Measurements from ENCODE around the gene ABLIM2. TPM values are rescaled to one million over a fixed set of nuclear protein-coding genes. Genes with fewer than 3 reads are reported as not detected.

The ABLIM2 gene
- total RNA-seq, 1 experiment from 2014 or later = under 0.01 TPM

DNA sequence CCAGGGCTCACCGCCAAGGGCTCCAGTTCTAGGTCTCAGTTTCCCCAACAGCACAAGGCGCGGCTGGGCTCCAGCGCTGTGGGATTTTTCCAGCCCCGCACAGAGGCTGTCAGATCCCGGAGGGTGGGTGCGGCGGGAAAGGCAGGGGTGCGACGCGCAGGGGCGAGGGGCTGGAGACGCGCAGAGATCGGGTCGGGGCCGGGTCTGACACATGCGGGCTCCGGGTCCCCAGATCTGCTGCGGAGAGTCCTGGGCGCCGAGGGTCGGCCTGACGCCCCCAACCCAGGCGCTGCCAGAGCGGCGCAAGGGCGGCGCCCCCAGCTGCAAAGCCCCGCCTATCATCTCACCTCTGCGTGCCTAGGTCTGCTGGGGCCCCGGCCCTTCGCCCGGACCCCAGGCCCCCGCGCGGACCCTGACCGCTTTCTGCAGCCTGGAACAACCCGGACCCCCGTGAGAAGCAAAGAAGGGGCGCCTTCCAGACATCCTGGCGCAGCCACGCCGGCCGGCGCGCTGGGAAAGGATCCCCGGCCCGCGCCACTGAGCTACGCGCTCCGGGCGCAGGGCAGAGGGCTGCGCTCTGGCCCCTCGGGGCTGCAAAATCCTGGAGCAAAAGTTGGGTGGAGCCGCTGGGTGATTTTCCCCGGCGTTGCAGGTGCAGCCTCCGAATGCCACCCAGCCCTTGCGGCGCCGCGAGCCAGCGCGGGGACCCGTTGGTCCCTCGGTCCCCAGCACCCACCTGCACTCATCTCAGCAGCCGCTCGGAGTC lies 486 bp downstream of the ABLIM2 start:
- no peak for DNase-seq (ENCODE audit: low read depth)

DNA sequence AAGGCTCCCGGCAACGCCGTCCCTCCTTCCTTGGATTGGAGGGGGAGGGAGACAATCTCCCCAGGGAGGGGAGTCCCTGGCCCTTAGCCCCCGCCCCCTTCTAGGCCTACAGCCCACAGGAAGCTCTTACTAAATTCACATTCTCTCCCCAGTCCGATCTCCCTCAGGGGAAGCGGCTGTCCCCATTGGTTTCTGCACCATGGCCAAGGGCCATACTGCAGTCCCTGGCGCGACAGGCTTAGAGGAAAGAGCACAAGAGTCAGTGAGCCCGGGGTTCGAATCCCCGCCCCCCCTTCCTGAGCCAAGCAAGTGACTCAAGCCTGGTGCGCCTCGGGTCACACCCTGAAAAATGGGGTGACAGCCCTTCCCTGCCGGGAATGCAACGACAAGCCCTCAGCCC lies 1.1 kb downstream of the ABLIM2 start:
- DNase-seq (ENCODE audit: low read depth) = peak; percentile 14

- no peak for DNase-seq (ENCODE audit: low read depth)
Observed at GRCh38 chr4:8156617-8157016, 2.0 kb downstream of the ABLIM2 start.

DNA sequence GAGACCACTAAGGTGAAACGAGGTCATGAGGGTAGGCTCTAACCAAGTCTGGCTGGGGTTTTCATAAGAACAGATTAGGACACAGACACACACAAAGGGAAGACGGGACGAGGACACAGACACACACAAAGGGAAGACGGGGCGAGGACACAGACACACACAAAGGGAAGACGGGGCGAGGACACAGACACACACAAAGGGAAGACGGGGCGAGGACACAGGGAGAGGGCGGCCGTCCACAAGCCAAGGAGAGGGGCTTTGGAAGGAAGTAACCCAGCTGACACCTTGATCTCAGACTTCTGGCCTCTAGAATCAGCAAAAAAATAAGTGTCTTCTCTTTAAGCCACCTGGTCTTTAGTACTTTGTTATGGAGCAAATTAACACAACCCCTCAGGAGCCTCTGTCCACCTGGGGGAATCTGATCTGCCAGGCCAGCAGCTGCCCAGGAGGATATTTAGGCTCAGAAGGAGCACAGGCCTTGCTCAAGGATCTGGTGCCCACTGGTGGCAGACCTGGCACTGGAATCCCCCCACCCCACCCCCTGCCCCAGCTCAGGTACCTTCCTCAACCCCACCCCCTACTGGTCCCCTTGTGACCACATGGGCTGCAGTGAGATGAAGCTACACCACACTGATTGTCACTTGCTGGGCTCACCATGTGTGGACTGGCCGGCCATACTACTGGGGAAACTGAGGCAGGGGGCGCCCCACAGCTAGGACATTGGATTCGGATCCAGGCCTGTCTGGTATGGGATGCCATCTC lies 2.8 kb downstream of the ABLIM2 start:
- no peak for DNase-seq (ENCODE audit: low read depth)

- DNase-seq (ENCODE audit: low read depth) = no peak
Observed at GRCh38 chr4:8155048-8155447, 3.6 kb downstream of the ABLIM2 start.

GRCh38 chr4:8153441-8153840 lies 5.2 kb downstream of the ABLIM2 start:
- DNase-seq (ENCODE audit: low read depth) = no peak

GRCh38 chr4:8152865-8153257 lies 5.8 kb downstream of the ABLIM2 start:
- DNase-seq (ENCODE audit: low read depth) = peak; percentile 14

- no peak for DNase-seq (ENCODE audit: low read depth)
Observed at GRCh38 chr4:8152090-8152864, 6.3 kb downstream of the ABLIM2 start.

GRCh38 chr4:8151165-8151650 lies 7.4 kb downstream of the ABLIM2 start:
- DNase-seq (ENCODE audit: low read depth) = no peak

- no peak for DNase-seq (ENCODE audit: low read depth)
Observed at GRCh38 chr4:8150152-8151090, 8.2 kb downstream of the ABLIM2 start.

DNA sequence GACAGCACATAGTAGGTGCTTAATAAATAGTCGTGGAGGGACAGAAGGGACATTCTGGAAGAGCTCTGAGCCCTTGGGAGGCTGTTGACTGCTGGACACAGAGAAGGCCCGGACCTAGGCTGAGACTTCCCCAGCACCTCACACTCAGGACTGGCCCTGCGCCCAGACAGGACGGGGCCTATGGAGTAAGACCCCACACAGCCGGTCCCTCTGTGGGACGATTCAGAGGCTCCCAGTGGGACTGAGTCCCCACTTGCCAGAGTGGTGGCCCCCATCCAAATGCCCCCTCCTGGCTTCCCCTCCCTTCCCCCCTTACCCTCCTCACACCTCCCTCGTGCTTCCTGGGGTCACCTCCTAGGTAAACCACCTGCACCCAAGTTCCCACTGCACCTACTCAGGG lies 8.9 kb downstream of the ABLIM2 start:
- DNase-seq (ENCODE audit: low read depth) = no peak

DNA sequence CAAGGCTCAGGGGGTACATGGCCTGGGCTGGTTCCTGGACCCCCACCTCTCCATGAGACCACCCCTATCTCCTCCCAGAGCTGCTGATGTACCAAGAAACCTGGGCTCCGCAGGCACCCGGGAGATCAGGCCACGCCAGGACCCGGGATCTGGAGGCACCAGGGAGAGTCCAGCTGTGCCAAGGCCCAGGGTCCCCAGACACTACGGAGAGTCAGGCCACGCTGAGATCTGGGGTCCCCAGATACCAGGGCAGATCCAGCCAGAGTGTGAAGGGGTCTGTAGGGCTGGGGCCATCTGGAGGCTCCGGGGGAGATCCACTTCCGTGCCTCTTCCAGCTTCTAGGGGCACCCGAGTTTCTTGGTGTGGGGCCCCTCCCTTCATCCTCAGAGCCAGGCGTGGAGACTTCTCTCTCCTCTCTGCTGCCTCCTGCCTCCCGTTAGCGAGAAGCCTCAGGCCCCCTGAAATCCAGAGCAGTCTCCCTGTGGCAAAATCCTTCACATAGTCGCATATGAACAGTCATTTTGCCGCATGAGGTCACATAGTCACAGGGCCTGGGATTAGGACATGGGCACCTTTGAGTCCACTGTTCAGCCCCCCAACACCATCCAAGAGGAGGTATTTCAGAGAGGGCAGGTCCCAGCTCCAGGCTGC lies 9.7 kb downstream of the ABLIM2 start:
- no peak for DNase-seq (ENCODE audit: low read depth)

GRCh38 chr4:8148159-8148558 lies 10.5 kb downstream of the ABLIM2 start:
- no peak for DNase-seq (ENCODE audit: low read depth)

DNA sequence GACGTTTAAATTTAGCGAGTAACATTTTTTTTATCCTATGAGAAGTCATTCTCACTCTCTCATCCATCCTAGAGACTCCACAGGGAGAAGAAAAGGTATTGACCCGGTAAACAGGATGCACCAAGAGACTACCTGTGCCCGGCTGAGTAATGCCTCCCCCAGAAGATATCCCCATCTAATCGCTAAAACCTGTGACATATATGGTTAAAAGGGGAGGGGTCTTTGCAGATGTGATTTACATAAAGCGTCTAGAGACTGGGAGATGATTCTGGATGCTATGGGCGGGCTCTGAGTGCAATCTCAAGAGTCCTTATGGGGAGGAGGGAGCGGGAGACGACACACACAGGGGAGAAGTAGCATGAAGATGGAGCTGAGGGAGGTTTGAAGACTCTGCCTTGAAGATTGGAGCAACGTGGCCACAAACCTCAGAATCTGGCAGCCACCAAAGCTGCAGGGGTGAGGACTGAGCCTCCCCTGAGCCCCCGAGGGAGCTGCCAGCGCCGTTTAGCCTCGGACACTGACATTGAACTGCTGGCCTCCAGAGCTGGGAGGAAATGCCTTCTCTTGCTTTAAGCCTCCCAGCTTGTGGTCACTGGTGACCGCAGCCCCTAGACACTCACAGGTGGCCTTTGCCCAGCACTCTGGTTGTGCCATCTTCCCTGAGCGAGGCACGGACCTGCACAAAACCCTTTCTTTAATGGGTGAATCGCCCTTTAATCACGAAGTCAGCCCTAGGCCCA lies 11.2 kb downstream of the ABLIM2 start:
- DNase-seq (ENCODE audit: low read depth) = no peak

- DNase-seq (ENCODE audit: low read depth) = no peak
Observed at GRCh38 chr4:8146157-8146556, 12.5 kb downstream of the ABLIM2 start.

DNA sequence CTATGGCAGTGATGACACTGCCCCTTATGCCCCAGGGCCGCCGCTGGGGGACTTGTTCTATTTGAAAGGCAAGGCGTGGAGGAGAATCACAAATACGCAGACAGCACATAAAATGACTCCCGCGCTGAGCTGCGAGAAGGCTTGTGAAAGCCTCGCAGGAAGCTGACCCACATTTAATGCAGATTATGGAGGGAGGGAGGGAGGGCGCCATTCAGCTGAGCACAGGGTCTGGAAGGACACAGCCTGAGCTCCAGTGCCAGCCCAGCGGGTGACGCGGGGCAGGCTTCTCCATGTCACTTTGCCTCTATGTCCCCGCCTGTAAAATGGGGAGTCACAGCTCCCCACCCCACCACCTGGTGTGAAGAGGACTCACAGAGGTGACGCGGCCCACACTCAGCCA lies 14.3 kb downstream of the ABLIM2 start:
- no peak for DNase-seq (ENCODE audit: low read depth)

DNA sequence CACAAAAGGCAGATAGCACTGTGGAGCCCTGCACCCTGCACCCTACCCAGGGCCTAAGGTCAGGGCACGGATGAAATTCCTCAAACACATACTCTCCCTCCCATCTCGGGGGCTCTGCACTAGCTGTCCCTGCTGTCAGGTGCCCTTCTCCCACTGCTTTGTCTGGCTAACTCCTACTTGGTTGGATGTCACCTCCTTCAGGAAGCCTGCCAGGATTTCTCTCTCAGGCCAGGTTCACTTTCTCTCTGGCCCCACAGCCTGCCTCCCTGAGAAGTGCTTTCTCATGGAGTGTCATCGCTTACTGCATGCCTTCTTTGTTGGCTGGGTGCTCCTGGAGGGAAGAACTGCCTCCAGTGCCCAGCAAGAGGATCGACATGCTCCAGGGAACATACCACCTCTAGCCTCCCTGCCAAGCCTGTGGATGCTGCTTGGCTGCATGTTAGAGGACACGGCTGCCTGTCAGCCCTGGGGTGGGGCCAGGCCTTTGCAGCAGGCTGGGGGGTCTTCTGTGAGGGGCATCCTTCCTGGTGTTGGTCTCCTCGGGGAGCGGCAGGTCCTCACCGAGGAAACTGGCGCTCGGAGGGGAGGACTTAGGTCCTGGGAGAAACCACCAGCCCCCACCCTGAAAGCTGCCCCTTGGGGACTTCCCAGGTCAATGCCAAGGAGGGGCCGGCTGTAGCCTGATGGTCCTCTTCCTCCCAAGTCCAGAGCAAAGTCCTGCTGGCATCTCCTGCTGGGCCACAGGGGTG lies 15.0 kb downstream of the ABLIM2 start:
- no peak for DNase-seq (ENCODE audit: low read depth)

- DNase-seq (ENCODE audit: low read depth) = no peak
Observed at GRCh38 chr4:8142556-8142955, 16.1 kb downstream of the ABLIM2 start.

DNA sequence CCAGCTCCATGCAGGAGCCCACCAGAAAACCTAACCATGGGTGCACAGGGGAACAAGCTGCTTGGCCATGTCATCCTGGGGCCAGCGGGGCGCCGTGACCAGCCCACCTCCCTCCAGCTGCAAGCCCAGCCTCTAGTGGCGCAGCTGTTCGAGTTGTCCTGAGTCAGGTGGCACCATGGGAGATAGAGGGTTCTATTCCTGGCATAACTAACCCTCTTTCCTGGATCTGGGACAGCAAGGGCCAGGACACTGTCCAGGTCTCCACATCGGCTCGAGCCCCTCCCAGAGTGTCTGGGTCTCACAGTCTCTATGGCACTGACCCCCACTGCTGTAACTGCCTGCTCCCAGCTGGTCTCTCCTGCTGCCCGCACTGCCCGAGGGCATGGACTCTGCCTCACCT lies 16.7 kb downstream of the ABLIM2 start:
- no peak for DNase-seq (ENCODE audit: low read depth)
